ENCODE data around the gene CENPT. TPM values are rescaled to one million over a fixed set of nuclear protein-coding genes. Genes with fewer than 3 reads are reported as not detected.
A peak's percentile ranks its signal among the peaks of the same experiment; 100 is the strongest.

CENPT gene
- total and polyA plus RNA-seq, 2 of the 8 experiments (the other 6 are each of a cell fraction or from before 2014, with no cell fraction given), result 42.4 to 53.4 TPM

GRCh38 chr16:67846320-67847063 lies 1.0 kb downstream of the CENPT start, which contains the start of gene NUTF2 (continued):
- TF ChIP-seq POLR2A (IDR thresholded peaks at IDR 0.05; ENCODE audit: control extremely low read depth in 1 of 2, low read depth in 2 of 2, low read length in 2 of 2) (peak; percentile 94 to 98), SIRT6 (IDR thresholded peaks at IDR 0.05; ENCODE audit: low read length) (no peak), RNF2 (IDR thresholded peaks at IDR 0.05; ENCODE audit: borderline replicate concordance, low read depth, low read length, missing control alignments, poor library complexity, severe bottlenecking) (no peak)
